PC-9 (cell line): Measurements from ENCODE around the gene ZSCAN30. TPM values are rescaled to one million over a fixed set of nuclear protein-coding genes. Genes with fewer than 3 reads are reported as not detected.

Experiments used
- BruUV-seq: library from RNA; stranded (reverse); fragments of 400-500 nt; replicated peaks from 2 replicates; lab custom pipeline; 2021; lab: Mats Ljungman, UMichigan
- CTCF ChIA-PET: fragments of 300-600 bp; sonication (Branson Sonifier 250); formaldehyde crosslinking; loops from one replicate; lab custom pipeline; 2022; ENCODE audit warnings: antibody characterized with exemption; lab: Charles Lee
- POLR2A ChIA-PET: fragments of 300-600 bp; sonication (Branson Sonifier 250); formaldehyde crosslinking; loops from one replicate; lab custom pipeline; 2022; ENCODE audit warnings: antibody characterized with exemption; ENCODE audit not compliant: unreplicated experiment; lab: Charles Lee
- DNase-seq, 2 experiments: peaks; one replicate each; pipeline versions ENCODE4 v3.0.0 to v3.0.0-alpha.2; 2015 to 2022; ENCODE audit warnings: mixed read lengths in 1 of 2
- H2AFZ ChIP-seq: fragments of 200-600 bp; sonication (generic); 2 replicates; pipeline ENCODE4 v1.8.1; 2017; ENCODE audit warnings: antibody characterized with exemption
- H3F3A ChIP-seq: fragments of 200-600 bp; sonication (generic); 2 replicates; pipeline ENCODE4 v1.8.1; 2017; ENCODE audit warnings: antibody characterized with exemption, mild to moderate bottlenecking, low read depth; ENCODE audit not compliant: insufficient read depth
- H3K27ac ChIP-seq: fragments of 200-600 bp; sonication (generic); 2 replicates; pipeline ENCODE4 v1.6.1; 2016; ENCODE audit warnings: mixed run types
- H3K27me3 ChIP-seq: fragments of 200-600 bp; sonication (generic); 2 replicates; pipeline ENCODE4 v1.6.1; 2016; ENCODE audit warnings: low read depth, mixed run types; ENCODE audit not compliant: insufficient read depth
- H3K36me3 ChIP-seq: fragments of 200-600 bp; sonication (generic); 2 replicates; pipeline ENCODE4 v1.6.1; 2016; ENCODE audit warnings: low read depth, mixed run types
- H3K4me1 ChIP-seq: fragments of 200-600 bp; sonication (generic); replicated peaks from 2 replicates; pipeline ENCODE4 v1.6.1; 2016; ENCODE audit warnings: mixed run types; ENCODE audit not compliant: insufficient read depth
- H3K4me2 ChIP-seq: fragments of 200-600 bp; sonication (generic); 2 replicates; pipeline ENCODE4 v1.6.1; 2017; ENCODE audit warnings: mixed run types
- H3K4me3 ChIP-seq: fragments of 200-600 bp; sonication (generic); 2 replicates; pipeline ENCODE4 v1.6.1; 2016; ENCODE audit warnings: mixed run types
- H3K79me2 ChIP-seq: fragments of 200-600 bp; sonication (generic); 2 replicates; pipeline ENCODE4 v1.6.1; 2017; ENCODE audit warnings: low read depth, mixed run types
- H3K9me2 ChIP-seq: fragments of 200-600 bp; sonication (generic); 2 replicates; pipeline ENCODE4 v1.8.1; 2017; ENCODE audit warnings: mild to moderate bottlenecking; ENCODE audit not compliant: insufficient read depth
- H3K9me3 ChIP-seq: fragments of 200-600 bp; sonication (generic); 2 replicates; pipeline ENCODE4 v1.8.1; 2016; ENCODE audit warnings: low read depth; ENCODE audit not compliant: insufficient read depth
- H4K20me1 ChIP-seq: fragments of 200-600 bp; sonication (generic); 2 replicates; pipeline ENCODE4 v1.8.1; 2017; ENCODE audit not compliant: insufficient read depth
- CTCF ChIP-seq: fragments of 200-600 bp; sonication (generic); conservative IDR thresholded peaks from 2 replicates; pipeline ENCODE4 v1.6.1; 2017; ENCODE audit warnings: mixed run types, antibody characterized with exemption, mild to moderate bottlenecking, moderate library complexity
- EZH2 ChIP-seq: fragments of 200-600 bp; sonication (generic); IDR thresholded peaks from 2 replicates; pipeline ENCODE4 v1.8.0; 2017; ENCODE audit warnings: antibody characterized with exemption, low read depth
- intact Hi-C: fragments of 100-400 bp; cut with micrococcal nuclease; formaldehyde crosslinking; loops from one replicate; pipeline ENCODE4 v1.10.0; 2022; ENCODE audit not compliant: unreplicated experiment
- total RNA-seq: library from RNA; stranded (reverse); gene quantifications from 2 replicates; pipeline ENCODE4 v1.2.3, GENCODE V29; 2021

Gene ZSCAN30
- total RNA-seq, 1 experiment from 2014 or later, result 18.5 TPM

GRCh38 chr18:35205199-35205712, 84.8 kb downstream of the ZSCAN30 start:
- Histone ChIP-seq H4K20me1 (no peaks in the 10 kb centered on the region), H3K9me3 (no peaks in the 10 kb centered on the region), H3F3A (no peaks in the 10 kb centered on the region), H2AFZ (no peak overlapping the region), H3K9me2 (no peaks in the 10 kb centered on the region), H3K27me3 (no peaks in the 10 kb centered on the region), H3K79me2 (no peaks in the 10 kb centered on the region), H3K4me3 (no peak overlapping the region), H3K4me1 (no peaks in the 10 kb centered on the region), H3K36me3 (no peaks in the 10 kb centered on the region), H3K27ac (no peak overlapping the region), H3K4me2 (no peak overlapping the region)
- no peak for TF ChIP-seq EZH2
- no peak for TF ChIP-seq CTCF
- CTCF ChIA-PET, result no interaction called here
- DNase-seq, result no peak
- intact Hi-C loops, result no loop called here
- POLR2A ChIA-PET, result no interaction called here
- no TSS peak for BruUV-seq

- Histone ChIP-seq H3K9me3 (no peaks in the 10 kb centered on the region), H3K27ac (no peak overlapping the region), H3K9me2 (no peaks in the 10 kb centered on the region), H4K20me1 (no peaks in the 10 kb centered on the region), H3F3A (no peaks in the 10 kb centered on the region), H3K27me3 (no peaks in the 10 kb centered on the region), H3K4me3 (no peak overlapping the region), H3K4me1 (no peaks in the 10 kb centered on the region), H2AFZ (no peak overlapping the region), H3K36me3 (no peaks in the 10 kb centered on the region), H3K79me2 (no peaks in the 10 kb centered on the region), H3K4me2 (no peak overlapping the region)
- ChIA-PET CTCF (no interaction called here), POLR2A (interaction anchor here (0.7 kb wide), 1 partner anchor 14 kb away, joined by 8 read pairs; no protein-coding TSS in a partner anchor)
- no peak for TF ChIP-seq CTCF
- TF ChIP-seq EZH2, result no peak
- intact Hi-C loops, result no loop called here
- BruUV-seq, result no TSS peak
- DNase-seq, result no peak
These were observed 87.0 kb downstream of the ZSCAN30 start for GRCh38 chr18:35203067-35203466.

- Histone ChIP-seq H3K9me2 (no peaks in the 10 kb centered on the region), H3K27ac (no peak overlapping the region), H3K79me2 (no peaks in the 10 kb centered on the region), H2AFZ (no peak overlapping the region), H4K20me1 (no peaks in the 10 kb centered on the region), H3K27me3 (no peaks in the 10 kb centered on the region), H3K4me3 (no peak overlapping the region), H3F3A (no peaks in the 10 kb centered on the region), H3K4me2 (no peak overlapping the region), H3K9me3 (no peaks in the 10 kb centered on the region), H3K36me3 (no peaks in the 10 kb centered on the region), H3K4me1 (no peaks in the 10 kb centered on the region)
- CTCF ChIA-PET, result interaction anchor here (0.6 kb wide), 1 partner anchor 604 kb away, joined by 5 read pairs; no protein-coding TSS in a partner anchor
- DNase-seq, result no peak
- BruUV-seq, result no TSS peak
- POLR2A ChIA-PET, result no interaction called here
- intact Hi-C loops, result no loop called here
- TF ChIP-seq EZH2 (no peak), CTCF (no peak)
These were observed 88.6 kb downstream of the ZSCAN30 start for GRCh38 chr18:35201256-35201931.

Other genes starting within 250 kb of the ZSCAN30 start
- gene MAPRE2, start 248.8 kb downstream of the ZSCAN30 start, total RNA-seq, result 9.1 and 10.9 TPM in 2 replicates
- 8.1 and 9.3 TPM in 2 replicates for gene ZNF397, start 49.2 kb downstream of the ZSCAN30 start, total RNA-seq
- gene ZNF24, start 54.2 kb upstream of the ZSCAN30 start, total RNA-seq, result 20.9 and 33.9 TPM in 2 replicates
- gene ZNF396, start 87.1 kb upstream of the ZSCAN30 start, total RNA-seq, result 1.9 and 2.0 TPM in 2 replicates
- 23.9 and 29.5 TPM in 2 replicates for gene INO80C, start 207.7 kb upstream of the ZSCAN30 start, total RNA-seq